Measurements from ENCODE around the gene UNC13B. TPM values are rescaled to one million over a fixed set of nuclear protein-coding genes. Genes with fewer than 3 reads are reported as not detected.

Gene UNC13B
- total RNA-seq, 1 experiment from 2014 or later: 17.6 TPM

DNA sequence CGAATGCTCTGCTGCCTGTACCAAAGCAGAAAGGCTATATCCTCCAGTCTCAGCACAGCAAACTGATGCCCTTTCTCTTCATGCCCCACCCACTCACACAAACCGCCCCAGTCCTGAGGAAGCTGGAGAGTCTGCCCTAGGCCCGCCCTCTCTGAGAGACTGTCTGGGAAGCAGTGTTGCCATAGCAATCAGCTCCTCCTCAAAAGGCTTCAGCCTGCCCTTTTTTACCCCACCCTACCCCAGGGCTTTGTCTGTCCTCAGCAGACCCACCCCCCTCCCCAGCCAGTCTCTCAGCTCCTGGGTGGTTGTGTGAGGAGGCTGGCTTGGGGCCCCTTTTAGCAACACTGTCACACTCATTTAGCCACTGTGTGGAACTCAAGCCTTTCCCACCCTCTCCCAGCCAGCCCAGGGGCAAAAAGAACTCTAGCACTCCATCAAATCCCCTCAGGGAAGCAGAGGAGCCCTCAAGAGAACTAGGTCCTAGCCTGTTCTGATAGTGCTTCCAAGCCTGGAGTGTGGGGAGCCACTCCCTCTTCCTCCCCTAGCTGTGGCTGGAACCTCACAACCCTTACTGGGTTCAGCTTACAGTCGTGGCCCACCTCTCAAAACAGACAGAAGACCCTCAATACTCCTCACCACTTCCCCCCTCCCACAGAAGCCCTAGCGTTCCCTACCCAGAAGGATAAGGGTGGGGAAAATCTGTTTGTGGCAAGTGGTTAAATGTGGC, 47.5 kb upstream of the UNC13B start:
- ChIA-PET RAD21 (ENCODE audit: low non-redundant PET in 1 of 2, low total read pairs in 2 of 2, uncharacterized antibody in 2 of 2, unreplicated experiment in 2 of 2) (no interaction called here), POLR2A (interaction anchor here (1.5 kb wide), 1 partner anchor 11 kb away, joined by 11 read pairs; the partner anchor contains the start of gene STOML2), CTCF (interaction anchor here (0.9 to 2.8 kb wide), 5 partner anchors 11 to 364 kb away, joined by 3 to 19 read pairs (median 3); partner anchors contain the start of gene STOML2)
- Histone ChIP-seq H3K9me3 (ENCODE audit: control insufficient read depth in 1 of 2, insufficient read depth in 1 of 2, low read depth in 1 of 2, low read length in 2 of 2) (no peaks in the 10 kb centered on the region), H3K4me3 (replicated peaks in 1 of 2; ENCODE audit: low read depth in 1 of 2, low read length in 2 of 2) (peak overlapping the region; percentile 58 to 68), H3K9me2 (ENCODE audit: insufficient read depth) (no peaks in the 10 kb centered on the region), H3K9ac (ENCODE audit: low read length) (peak overlapping the region; percentile 52), H3K4me1 (ENCODE audit: control insufficient read depth in 1 of 2, insufficient read depth in 2 of 2, low read length in 2 of 2) (peaks cover 40 to 71% of the 10 kb centered on the region in 2 experiments), H2AFZ (ENCODE audit: low read depth, low read length, poor library complexity, severe bottlenecking) (no peak overlapping the region), H3K27me3 (ENCODE audit: insufficient read depth, low read length) (no peaks in the 10 kb centered on the region), H3K4me2 (ENCODE audit: low read length) (peak overlapping the region; percentile 98), H3K79me2 (ENCODE audit: insufficient read depth, low read length) (no peaks in the 10 kb centered on the region), H3K27ac (ENCODE audit: low read depth, low read length) (peak overlapping the region; percentile 56), H4K20me1 (ENCODE audit: insufficient read depth) (no peaks in the 10 kb centered on the region), H3K36me3 (ENCODE audit: control insufficient read depth in 1 of 2, insufficient read depth in 2 of 2, low read length in 2 of 2) (no peaks in the 10 kb centered on the region)
- DNase-seq (ENCODE audit: low read depth, low spot score) (peak; percentile 51), ATAC-seq (peak; percentile 21)
- TF ChIP-seq POLR2AphosphoS5 (IDR thresholded peaks at IDR 0.05; ENCODE audit: low read depth, low read length): no peak
- no peak for TF ChIP-seq POLR2A (IDR thresholded peaks at IDR 0.05; ENCODE audit: borderline replicate concordance, extremely low read depth, insufficient read depth, insufficient read length)
- no peak for TF ChIP-seq ATF3 (IDR thresholded peaks at IDR 0.05)
- no peak for TF ChIP-seq FOSL1 (IDR thresholded peaks at IDR 0.05; ENCODE audit: low read depth)
- no peak for TF ChIP-seq REST (IDR thresholded peaks at IDR 0.05; ENCODE audit: low read depth)
- no peak for TF ChIP-seq CEBPB (IDR thresholded peaks at IDR 0.05; ENCODE audit: low read depth)
- no peak for TF ChIP-seq SRF (IDR thresholded peaks at IDR 0.05; ENCODE audit: low read depth)
- no peak for TF ChIP-seq ZNF274 (IDR thresholded peaks at IDR 0.05; ENCODE audit: low read depth, low read length)
- TF ChIP-seq MAX (IDR thresholded peaks at IDR 0.05): no peak
- no peak for TF ChIP-seq SIN3A (IDR thresholded peaks at IDR 0.05; ENCODE audit: low read depth)
- no peak for TF ChIP-seq EZH2phosphoT487 (IDR thresholded peaks at IDR 0.05; ENCODE audit: borderline replicate concordance)
- TF ChIP-seq JUND (IDR thresholded peaks at IDR 0.05): no peak
- no peak for TF ChIP-seq TCF7L2 (IDR thresholded peaks at IDR 0.05; ENCODE audit: borderline replicate concordance, extremely low read depth, insufficient read depth, insufficient read length)
- TF ChIP-seq RAD21 (IDR thresholded peaks at IDR 0.05; ENCODE audit: low read depth): no peak
- TF ChIP-seq CBX3 (IDR thresholded peaks at IDR 0.05; ENCODE audit: low read depth): no peak
- no peak for TF ChIP-seq YY1 (IDR thresholded peaks at IDR 0.05; ENCODE audit: extremely low read depth, insufficient replicate concordance, low read depth, low read length)
- no peak for TF ChIP-seq CTCF (IDR thresholded peaks at IDR 0.05 in 2 of 3, conservative IDR thresholded peaks at IDR 0.05 in 1 of 3; ENCODE audit: borderline replicate concordance in 1 of 3, insufficient read depth in 1 of 3, low read depth in 2 of 3, low read length in 2 of 3)
- BruUV-seq (replicated peaks): no TSS peak
- intact Hi-C loops (cut with micrococcal nuclease): loop anchor here (10.0 kb wide), 1 partner anchor 541 kb away; the partner anchor contains the start of genes CCDC107, RMRP and SIT1
